Stomach (tissue), 4 donors: ENCODE results near the gene CARD8.
A peak's percentile ranks its signal among the peaks of the same experiment; 100 is the strongest.

ENCODE experiments used
- EP300 ChIP-seq: sonication (generic); formaldehyde crosslinking; IDR thresholded peaks from one replicate; pipeline ENCODE4 v1.6.1; 2017; ENCODE audit warnings: antibody characterized with exemption
- POLR2A ChIP-seq, 4 donors: fragments of 450-650 bp; IDR thresholded peaks; one replicate each; pipeline ENCODE4 v1.6.1; 2016; ENCODE audit warnings: antibody characterized with exemption in 4 of 4, control low read depth in 2 of 4, mild to moderate bottlenecking in 1 of 4, moderate library complexity in 1 of 4
- POLR2AphosphoS5 ChIP-seq, 3 donors: sonication (generic); formaldehyde crosslinking; IDR thresholded peaks; one replicate each; pipeline ENCODE4 v1.6.1; 2016; ENCODE audit warnings: antibody characterized with exemption in 3 of 3
- TF ChIP-seq, protein P1 (sequence below), 7 experiments: fragments of 450-650 bp in 4 of 7; fragments of 200-600 bp in 3 of 7; sonication (generic) in 3 of 7; IDR thresholded peaks; one replicate each; pipeline ENCODE4 v1.5.1; 2016 to 2019; ENCODE audit warnings: antibody characterized with exemption in 7 of 7, control low read depth in 2 of 7, mild to moderate bottlenecking in 1 of 7

GRCh38 chr19:48290771-48291488, 35.2 kb upstream of the CARD8 start:
- TF ChIP-seq, protein P1, sequence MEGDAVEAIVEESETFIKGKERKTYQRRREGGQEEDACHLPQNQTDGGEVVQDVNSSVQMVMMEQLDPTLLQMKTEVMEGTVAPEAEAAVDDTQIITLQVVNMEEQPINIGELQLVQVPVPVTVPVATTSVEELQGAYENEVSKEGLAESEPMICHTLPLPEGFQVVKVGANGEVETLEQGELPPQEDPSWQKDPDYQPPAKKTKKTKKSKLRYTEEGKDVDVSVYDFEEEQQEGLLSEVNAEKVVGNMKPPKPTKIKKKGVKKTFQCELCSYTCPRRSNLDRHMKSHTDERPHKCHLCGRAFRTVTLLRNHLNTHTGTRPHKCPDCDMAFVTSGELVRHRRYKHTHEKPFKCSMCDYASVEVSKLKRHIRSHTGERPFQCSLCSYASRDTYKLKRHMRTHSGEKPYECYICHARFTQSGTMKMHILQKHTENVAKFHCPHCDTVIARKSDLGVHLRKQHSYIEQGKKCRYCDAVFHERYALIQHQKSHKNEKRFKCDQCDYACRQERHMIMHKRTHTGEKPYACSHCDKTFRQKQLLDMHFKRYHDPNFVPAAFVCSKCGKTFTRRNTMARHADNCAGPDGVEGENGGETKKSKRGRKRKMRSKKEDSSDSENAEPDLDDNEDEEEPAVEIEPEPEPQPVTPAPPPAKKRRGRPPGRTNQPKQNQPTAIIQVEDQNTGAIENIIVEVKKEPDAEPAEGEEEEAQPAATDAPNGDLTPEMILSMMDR (IDR thresholded peaks at IDR 0.05): peak in 6 of 7 experiments; percentile 46 to 98 (median 96)
- no peak for TF ChIP-seq POLR2A (IDR thresholded peaks at IDR 0.05)
- peak in 1 of 3 donors; percentile 55 for TF ChIP-seq POLR2AphosphoS5 (IDR thresholded peaks at IDR 0.05)
- TF ChIP-seq EP300: no peak
